ENCODE measurements around the gene PDZD2.
"Not testable (repeated sequence)": the region's sequence is repeated elsewhere in the genome, so short reads cannot be mapped to it uniquely, and the experiment has no call there.

The PDZD2 gene

DNA sequence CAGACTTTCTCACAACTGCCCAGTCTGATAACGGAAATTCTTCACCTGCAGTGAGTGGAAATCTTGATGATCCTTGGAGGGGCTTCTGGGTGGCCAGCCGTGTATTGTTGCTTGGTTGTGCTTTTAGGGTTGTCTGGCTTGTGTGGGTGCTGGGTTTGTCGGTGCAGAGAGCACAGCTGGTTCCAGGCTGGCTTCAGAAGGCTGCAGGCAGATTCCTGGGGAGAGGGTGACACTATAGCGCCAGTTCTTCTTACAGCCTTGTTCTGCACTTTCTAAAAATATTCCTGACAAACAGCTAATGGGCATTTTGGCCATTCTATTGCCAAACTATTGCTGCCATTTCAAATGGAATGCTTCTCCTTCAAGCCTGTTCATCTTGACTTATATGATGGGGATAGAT, 99.3 kb downstream of the PDZD2 start:
- DNase-seq, result no peak

DNA sequence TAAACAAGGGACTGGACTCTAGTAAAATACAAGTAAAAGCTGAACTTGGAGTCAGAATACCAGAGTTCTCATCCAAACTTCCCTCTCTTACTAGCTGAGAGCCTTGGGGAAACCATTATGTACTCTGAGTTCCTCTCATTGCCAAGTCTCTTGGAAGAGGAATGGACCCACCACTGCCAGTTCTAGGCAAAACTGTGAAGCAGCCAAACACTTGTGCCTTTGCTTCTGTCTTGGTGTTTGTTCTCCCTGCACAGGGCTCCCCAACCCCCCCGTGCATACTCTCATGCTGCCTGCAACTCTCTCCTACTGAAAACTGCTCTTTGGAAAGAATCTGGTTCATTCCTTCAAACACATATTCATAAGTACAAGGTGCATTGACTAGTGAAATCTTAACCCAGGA, 102.6 kb downstream of the PDZD2 start:
- no peak for DNase-seq

DNA sequence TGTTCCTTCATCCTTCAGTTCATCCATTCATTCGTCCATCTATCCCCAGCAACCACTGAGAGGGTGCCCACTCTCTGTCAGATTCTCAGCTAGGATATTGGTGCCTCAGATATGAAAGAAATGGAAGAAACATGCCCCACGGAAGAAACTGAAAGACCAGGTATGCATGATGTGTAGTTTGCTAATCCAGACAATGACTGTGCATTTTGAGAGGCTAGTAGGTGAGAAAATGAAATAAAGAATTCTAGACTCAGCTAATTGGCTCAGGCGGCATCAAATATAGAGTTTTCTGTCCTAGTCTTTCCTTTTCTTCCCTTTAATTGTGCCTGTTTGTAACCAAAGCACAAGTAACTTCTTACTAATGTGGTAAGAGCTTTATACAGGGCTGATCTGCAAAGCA, 104.7 kb downstream of the PDZD2 start:
- DNase-seq, result no peak

DNA sequence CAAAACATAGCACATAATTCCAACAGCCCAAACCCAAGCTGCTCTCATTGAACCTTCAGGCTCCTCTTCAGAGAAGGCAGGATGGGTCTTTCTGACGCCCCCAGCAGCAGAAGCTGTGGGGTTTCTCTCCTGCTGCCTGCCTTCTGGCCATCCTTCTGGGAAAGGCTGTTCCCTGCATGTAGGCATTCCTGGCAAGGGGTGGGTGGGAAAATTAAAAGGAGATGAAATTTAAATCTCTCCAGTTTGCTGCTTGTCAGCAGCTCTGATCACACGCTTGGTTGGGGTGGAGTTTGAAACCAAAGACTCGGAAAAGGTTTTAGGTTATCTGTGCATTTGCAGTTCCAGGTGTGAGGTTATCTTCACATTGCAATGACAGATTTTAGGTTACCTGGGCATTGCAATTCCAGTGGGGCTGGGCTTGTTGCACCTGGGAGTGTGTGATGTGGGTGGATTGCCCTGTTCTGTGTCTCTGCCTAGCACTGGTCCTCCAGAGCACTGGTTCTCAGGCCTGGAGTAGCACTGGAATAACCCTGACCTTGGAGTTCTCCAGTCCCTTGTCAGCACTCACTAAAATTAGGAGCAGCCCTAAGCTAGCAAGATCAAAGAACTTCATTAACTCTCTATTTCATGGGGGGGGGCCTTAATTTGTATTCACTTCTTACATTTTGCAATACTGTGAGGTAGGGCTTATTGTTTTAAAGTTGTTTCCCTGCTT, 109.7 kb downstream of the PDZD2 start:
- DNase-seq, result no peak

DNA sequence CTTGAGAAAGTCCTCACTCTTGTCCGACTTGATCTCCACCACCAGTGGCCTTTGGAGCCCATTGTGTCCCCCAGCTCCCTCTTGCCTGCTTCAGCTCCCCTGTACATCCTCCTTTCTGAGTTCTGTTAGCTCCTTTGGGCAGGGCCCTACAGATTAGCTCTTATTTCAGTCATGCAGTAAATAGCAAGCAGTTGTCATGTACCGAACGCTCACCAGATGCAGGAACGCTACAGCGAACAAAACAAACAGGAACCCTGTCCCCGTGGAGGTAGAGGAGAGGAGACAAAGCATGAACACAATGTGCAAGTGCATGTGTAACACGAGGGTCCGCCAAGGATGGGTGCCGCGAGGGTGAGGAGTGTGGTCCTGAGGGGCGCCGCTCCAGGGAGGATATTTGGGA, 111.3 kb downstream of the PDZD2 start:
- DNase-seq, result no peak

DNA sequence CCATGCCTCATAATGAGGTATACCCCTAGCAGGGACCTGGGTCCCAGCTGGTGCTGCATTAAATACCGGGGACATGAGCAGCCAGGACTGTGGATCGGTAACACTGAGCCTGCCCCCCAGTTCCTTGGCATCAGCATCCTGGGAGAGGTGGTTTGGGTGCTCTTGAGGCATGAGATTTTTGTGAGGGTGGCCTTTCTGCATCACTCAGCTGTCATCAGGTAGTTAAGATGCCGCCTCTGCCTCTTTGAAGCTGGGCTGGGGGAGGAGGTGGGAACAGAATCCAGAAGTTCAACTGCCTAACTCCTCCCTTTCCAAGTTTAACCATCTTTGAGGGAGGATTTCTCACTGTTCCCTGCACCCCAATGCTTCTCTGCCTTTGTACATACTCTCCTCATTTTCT, 112.7 kb downstream of the PDZD2 start:
- DNase-seq, result no peak

DNA sequence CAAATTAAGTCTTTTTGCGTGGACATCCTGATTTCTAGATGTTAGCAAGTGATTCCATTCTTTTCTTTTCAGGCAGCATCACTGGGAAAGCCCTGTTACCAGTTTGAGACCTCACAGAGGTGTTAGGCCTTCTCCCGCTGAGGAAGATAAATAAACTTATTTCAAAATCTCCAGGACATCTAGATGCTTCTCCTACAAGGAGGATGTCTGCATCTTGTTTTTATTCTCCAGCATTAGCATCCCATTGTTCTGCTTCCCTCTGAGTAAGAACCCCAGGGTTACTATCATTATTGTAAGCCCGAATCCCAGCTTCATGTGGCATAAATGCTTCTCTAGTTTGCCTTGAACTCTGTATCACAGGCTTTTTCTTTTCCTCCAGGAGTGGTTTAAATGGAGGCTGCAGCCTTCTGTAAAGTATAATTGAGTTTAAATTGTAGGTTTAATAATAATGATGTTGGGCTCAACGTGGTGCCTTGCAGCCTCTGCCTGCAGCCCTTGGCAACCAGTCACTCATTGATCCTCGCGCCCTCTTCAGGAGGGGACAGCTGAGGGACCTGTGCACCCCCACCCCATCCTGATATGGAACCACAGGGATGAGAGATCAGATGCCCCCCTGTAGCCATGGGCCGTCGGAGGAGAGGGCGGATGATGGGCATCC, 114.9 kb downstream of the PDZD2 start:
- DNase-seq, result no peak

DNA sequence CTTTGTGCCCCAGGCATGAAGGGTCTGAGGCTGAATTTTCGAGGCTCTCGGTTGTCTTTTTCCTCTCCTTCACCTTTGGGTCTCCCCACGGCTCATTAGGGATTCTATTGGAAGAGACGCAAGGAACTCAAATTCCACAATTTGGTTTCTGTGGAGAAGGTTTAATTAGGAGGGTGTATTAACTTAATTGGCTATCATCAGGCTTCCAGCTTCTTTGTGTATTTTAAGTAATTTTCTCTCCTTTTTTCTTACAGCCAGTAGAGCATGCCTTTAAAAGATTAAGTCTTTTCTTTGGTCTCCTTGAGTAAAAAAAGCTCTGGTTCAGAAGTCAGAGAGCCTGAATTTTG, 115.4 kb downstream of the PDZD2 start:
- DNase-seq, result no peak

DNA sequence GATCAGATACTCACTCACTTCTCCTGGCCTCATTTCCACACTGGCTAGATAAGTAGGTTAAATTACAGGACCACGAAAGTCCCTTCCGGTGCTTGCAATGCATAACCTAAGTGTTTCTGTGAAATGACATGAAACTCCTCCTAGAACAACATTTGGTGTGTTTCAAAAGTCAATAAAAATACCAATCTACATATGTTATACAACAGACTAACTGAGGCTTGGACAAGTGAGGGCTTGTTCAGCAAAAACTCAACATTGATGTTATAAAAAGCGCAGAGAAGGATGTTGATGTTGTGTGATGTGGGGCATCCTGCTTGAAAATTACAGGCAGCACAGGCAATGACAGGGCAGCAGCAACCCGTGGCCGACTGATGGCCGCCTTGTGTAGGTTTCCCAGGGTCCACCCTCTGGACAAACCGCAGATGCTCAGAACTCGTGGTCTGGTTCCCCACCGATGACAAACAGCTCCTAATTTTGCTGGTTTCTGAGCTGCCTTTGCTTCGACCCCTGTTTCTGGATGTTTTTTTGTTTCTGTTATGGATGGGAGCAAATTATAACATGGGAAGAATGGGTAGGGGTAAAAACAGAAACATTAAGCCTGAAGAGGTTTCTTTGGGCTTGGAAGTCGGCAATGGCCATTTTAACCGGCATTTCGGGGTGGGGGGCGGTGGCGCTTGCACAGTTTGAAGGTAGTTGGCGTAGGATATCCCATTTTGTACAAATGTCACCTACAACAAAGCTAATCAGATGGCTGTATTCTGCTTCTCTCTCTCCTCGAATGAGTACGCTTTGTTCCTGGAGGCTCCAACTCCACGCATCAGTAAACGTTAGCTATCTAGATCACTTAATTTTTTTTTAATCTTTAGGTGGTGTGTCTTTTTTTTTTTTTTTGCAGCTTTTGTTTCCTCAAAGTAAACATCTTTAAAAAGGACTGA, 116.1 kb downstream of the PDZD2 start:
- DNase-seq, result no peak

DNA sequence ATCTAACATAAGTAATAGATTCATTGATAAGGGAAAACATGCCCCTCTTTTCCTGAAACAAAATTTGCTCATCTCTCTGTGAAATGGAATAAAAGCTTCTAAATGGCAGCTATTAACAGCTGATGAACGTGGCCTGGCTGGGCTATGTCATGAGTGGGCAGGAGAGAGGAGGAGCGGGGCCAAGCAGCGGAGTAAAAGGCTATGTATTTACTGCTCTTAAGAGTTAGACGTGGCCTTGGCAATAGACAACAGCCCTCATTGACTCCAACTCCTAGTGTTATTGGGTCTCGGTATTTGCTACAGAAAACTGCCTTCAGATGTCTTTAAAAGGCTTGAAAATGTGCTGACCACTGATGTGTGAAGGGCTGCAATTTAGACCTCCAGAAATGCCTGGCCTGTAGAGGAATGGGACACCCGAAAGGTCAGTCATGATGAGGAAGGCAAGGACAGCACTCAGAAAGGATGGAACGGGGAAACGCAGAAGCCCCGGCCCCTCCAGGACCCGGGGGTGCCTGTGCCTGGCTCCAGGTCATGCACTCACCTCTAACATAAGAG, 116.8 kb downstream of the PDZD2 start:
- DNase-seq, result no peak

DNA sequence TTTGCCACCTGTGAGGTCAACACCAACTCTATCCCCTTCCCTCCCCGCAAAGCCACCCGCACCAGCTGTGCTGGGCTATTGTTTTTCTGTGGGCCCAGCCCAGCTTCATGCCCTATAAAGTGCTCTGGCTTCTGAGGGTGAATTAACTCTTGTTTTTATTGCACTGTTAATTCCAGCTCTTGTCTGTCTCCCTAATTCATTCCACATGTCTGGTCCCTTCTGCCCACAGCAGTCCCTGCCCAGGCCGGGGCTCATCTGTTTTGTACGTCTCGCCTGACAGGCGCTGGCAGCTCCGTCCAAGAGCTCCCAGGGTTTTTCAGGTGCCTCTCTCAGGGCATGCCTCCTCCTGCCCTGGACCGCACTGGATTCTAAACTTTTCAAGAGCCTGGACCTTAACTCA, 118.9 kb downstream of the PDZD2 start:
- DNase-seq, result no peak

DNA sequence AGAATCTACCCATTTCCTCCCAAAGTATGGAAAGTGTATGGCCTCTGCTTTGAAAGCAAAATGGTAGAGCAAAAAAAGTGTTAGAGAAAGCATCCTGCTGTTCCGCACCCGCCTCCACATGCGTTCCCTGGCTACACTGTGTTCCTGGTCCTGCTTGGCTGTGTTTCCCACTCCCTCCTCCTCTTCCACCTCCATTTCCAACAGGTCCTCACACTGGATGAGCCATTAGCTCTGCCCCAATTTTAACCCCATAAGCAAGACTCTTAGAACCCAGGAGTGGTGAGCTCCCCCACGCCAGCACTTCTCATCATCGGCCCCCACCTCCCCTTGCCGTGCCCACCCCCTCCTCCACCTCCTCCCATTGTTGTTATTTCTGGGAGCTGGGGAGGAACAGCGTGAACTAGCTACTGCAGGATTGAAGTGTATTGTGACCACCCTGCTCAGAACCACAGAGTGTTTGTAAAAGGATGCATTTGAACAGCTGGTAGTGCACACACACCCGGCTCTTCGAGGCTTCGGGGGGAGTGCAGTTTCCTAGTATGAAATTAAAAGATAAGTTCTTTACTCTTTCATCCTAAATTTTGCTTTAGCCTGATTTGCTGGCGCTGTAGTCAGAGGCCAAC, 120.0 kb downstream of the PDZD2 start:
- DNase-seq, result no peak

DNA sequence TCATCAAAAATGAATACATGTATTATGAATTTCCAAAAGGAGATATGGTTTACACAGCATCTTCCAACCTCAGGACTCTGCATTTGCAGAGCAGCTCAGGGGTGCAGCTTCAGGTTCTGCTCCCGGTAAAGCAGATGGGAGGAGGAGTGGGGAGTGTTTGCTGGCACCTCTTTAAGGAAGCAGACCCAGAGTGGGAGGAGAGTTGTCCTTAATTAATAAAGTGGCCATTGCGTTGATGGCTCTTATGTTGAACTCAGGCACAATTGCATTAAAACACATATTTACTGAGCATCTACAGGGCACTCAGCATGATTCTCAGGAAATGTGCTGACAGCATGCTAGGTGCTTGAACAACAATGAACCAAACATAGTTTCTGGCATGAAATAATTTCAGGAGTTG, 121.0 kb downstream of the PDZD2 start:
- no peak for DNase-seq

DNA sequence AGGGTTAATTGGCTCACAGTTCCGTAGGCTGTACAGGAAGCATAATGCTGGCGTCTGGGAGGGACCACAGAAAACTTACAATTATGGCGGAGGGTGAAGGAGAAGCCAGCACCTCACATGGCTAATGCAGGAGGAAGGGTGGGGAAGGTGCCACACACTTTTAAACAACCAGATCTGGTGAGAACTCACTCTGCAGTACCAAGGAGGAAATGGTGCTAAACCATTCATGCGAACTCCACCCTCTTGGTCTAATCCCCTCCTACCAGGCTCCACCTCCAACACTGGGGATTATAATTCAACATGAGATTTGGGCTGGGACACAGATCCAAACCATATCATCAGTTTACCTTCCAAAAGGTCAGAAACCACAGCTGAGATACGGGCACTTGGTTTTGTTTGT, 122.9 kb downstream of the PDZD2 start:
- no peak for DNase-seq

DNA sequence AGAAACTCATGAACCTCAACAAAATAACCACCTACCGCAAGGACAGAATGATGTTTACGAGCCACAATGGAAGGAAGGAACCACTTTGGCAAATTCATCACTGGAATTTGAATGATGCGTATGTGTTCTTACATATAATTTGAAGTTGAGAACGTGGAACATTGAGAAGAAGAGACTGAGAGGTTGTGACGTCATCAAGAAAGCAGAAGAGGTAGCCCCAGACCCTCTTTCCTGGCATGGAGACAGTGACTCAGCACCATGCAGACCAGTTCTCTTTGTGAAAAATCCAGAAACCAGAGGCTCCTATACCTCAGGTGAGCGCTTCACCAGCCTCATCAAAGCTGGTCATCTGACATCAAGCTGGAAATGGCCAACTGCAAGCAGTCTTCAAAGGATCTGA, 124.5 kb downstream of the PDZD2 start:
- no peak for DNase-seq

DNA sequence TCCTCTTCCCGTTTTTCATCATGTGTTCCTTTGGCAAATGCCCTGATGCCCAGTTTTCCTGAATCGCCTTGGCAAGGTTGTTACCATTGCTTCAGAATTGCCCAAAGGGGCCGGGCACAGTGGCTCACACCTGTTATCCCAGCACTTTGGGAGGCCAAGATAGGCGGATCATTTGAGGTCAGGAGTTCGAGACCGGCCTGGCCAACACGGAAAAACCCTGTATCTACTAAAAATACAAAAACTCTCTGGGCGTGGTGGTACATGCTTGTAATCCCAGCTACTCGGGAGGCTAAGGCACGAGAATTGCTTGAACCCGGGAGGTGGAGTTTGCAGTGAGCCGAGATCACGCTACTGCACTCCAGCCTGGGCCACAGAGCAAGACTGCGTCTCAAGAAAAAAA, 125.8 kb downstream of the PDZD2 start:
- DNase-seq, result not testable (repeated sequence)

DNA sequence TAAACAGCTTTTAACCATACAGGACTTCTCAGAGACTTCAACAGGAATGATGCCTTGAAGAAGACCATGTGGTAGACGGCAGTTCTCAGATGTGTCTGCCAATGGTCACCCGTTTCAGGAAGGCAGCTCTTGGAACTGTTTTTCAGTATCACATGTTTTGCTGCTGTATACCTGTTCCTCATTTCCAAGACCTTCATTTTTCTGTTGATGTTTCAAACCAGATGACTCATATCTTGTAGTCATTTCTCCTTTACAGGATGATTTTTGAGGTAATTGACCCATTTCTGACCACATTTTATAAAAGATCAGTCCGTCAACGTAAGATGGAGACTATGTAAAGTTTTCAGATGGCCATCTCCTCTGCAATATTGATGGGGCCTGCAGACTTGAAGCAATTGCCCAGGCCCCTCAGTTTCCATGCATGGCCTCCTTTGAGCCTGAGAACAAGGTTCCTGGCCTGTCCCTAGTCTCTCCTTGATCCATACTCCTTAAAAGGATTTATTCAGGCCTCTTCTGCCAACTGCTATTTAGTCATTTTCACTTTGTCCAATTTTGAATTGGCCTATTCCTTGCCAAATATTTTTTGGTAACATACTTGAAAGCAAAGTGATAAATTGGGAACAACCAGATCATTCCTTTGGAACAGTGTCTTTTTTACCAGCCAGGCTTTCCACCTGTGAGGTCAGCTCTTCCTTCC, 128.6 kb downstream of the PDZD2 start:
- no peak for DNase-seq

DNA sequence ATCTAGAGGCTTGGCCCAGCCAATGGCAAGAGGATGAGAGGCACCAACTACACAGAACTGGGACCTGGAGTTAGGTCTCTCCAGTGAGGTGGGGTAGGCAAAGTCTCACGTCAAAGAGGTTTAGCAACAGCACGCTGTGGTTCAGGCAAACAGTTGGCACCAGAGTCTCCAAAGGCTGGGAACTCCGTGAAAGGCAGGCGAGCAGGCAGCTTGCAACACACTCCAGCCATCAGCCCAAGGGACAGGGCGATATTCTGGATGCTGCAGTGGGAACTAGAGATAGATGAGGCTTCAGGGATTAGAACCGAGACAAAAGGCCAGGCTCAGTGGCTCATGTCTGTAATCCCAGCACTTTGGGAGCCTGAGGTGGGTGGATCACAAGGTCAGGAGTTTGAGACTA, 129.1 kb downstream of the PDZD2 start:
- no peak for DNase-seq

DNA sequence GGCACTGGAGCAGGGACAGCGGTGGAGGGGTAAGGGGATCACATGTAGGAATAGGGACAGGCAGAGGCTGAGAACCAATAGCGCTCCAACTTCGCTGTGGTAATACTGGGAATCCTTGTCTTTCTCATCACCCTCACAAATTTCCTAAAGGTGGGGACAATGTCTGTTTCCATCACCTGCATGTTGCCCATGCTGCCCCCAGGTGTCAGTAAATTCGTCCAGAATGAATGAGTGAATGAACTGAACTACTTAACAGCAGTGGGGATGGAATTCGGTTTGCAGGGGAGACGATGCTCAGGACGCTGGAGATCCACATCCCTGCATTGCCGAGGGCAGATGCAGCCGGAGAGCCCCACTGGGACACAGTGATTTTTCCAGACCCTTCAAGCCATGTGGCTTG, 129.9 kb downstream of the PDZD2 start:
- no peak for DNase-seq

DNA sequence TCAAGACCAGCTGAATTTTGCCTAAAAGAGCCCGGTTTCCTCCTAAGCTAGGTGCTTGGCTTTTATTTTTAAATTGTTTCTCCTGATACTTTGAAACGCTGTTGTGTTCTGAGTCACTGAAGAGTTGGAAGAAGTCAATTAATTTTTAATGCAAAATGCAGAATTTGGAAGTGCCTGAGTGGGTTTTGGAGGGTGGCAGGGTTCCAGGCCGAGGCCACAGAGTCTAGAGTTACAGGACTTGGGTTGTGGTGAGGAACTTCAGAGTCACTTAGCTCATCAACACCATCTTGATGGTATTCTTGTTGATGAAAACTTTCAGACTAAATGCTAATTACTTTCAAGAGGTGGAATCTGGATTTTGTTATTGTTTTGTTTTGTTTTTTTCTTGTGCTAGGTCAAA, 130.6 kb downstream of the PDZD2 start:
- no peak for DNase-seq

DNA sequence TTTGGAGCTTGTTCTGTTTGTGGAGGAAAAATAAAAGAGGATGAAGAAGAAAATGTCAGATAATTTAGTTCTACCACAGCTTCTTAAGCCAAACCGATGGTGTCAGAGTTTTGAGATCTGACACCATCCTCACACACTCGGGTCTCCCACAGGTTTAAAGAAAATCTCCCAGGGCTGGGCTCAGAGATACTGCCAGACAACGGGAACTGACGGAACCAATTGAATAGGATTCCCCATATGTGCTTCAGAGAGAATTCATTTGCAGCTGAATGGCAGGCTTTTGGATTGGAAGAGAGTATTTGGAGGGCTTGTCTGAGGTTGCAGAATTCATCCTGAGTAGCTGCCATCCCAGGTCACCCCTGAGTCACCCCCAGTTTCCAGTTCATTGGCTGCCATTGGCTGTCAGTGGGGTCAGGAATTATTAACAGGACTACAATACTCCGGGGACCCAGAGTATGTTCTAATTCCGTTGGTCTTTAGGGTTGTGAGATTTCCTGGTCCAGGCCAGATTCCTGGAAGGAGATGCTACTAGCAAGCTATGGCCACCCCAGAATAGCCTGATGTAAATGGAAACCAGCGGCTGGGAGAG, 131.3 kb downstream of the PDZD2 start:
- no peak for DNase-seq

DNA sequence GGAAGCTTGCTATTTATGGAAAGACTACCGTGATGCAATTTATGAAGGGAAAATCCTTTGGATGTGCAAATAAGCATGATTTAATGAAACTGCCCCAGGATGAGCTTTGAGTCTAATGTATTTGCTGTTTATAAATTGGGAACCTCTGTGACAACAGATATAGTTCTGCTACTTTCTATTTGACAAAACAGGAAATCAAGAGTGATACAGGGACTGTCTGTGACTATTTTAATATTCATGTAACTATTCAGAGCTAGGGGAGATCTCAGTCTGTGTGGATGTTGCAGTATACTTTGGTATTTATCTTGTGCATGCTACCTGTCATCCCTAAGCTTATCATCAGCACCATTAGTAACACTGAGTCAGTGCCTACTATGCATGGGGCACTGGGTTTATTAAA, 132.1 kb downstream of the PDZD2 start:
- DNase-seq, result peak; percentile 38 to 78 (median 53)
